ELF-1 (cell line): Measurements from ENCODE around the gene MOB3B.

Experiments
- DNase-seq: peaks from one replicate; pipeline ENCODE4 v3.0.0-alpha.2; 2016; ENCODE audit warnings: low read depth, low spot score

The MOB3B gene

DNA sequence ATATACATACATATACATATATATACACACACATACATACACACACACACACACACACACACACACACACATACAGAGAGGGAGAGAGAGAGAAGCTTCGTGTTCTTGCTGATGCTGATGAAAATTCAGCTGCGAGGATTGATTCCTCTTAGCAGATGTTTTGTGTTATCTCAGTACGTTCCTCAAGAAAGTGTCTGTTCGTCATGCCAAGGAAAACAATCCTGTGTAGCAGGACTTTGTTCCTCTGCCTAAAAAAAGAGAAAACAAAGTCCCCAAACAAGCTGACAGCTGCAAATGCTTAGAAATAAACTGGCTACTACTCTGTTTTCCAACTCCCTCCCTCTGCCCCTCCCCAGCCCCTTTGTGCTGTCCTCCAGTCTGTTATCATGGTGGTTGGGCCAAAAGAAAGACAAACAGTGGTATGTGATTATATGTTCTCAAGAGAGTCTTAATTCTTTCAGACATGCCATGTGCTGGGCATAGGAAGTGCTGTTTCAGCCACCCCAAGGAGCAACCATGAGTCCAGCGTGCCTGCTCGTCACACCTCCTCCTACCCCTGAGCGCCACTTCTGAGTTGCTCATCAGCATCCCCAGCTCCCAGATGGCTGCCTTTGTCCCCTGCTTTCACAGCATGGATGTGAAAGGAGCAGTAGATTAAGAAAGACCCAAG lies 161.2 kb downstream of the MOB3B start:
- DNase-seq, result no peak

DNA sequence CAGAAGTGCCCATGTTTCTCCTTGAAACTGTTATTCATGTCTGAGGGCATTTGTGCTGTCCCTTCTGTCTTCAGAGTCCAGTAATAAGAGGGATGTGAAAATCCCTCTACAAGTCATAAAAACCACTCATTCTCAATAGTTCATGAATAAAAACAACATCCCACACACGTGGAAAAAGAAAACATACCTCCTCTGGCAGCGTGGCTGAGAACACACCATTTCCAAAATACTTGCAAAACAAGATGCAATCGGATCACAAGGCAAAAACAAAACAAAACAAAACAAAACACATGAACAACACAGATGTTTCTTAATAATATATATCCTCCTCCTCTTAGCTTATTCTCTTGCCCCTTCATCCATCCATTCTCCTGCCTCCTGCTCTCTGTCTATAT lies 161.7 kb downstream of the MOB3B start:
- DNase-seq, result no peak

DNA sequence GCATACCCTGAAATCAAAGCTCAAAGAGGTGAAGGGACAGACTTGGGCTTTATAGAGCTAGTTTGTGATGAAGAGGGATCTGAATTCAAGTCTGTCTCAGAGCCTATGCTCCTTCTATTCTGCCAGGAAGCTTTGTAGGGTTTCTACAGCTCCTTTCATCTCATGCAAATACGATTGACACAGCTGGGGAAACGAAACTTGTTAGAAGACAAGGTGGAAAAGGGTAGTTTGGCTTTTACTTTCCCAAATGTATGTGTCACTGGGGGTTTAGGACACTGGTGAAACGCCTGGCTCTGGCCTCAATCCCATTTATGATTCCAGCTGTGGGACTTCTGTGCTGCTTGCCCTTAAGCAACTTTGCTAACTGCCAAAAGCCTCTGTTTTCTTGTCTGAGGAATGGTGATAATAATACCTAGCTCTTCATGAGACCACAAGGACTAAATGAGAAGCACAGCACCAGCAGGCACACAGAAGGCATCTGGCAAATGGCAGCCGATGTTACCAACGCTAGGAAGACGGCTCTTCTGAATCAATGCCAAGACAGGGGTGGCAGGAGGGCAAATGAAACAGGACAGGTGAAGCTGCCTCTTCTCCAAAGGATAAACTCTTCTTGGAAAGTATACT lies 162.3 kb downstream of the MOB3B start:
- no peak for DNase-seq

DNA sequence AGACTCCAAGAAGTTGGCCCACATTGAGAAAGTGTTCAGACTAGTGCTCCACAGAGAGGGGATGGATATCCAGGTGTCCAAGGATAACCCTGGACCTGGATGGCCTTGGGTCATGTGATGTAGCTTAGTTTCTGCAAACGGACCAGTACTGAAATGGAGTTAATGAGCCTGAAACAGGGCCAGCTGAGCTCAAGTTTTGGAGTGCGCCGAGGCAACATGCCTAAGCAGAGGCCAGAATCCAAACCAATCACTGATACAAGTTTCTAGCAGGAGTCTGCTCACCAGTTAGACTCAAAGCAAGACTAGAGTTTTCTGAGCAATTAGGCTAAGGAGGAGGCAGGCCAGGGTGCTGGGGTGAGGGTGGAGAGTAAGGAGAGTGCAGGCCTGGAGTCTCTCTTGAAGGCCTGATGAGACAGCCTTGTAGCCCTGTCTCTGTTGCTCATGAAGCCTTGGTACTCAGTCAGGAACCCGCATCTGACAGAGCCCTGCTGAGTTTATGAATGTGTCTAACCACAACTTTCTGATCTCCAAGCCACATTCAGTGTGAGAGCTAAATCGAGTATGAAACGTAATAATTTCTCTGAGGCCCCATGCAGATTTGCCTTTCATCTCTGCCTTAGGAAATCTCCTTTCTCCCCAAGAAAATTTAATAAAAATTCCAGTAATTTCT lies 163.8 kb downstream of the MOB3B start:
- no peak for DNase-seq

DNA sequence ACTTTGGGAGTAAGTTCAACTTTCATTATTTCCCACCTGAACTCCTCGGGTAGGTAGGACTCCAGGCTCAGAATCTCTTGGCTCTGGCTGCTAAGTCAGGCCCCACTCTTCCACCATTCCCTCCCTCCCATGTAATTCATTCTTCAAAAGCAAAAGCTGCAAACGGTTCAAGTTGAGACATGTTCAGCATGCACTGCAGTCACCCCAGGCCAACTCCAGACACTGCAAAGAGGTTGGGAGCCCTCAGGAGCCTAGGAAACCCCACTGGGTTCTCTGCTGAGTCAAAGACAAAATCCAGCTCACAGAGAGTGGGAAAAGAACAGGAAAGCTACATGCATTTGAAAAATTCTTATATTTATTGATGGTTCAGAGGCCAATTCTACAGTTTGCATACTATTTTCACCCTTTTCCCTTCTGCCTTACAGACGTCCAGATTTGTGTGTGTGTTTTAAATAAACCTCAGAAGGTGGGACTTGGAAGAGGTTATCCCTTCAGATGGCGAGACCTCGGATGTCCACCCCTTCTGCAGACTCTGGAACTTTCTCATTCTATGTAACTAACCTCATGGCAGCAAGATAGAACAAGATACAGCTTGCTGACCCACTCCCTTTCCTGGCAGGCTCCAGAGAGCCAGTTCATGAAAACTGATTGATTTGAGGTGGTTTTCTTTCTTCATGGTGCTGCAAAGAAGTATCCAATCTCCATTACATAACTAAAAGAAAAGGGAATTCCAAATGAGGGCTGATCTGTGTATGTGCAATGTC lies 167.0 kb downstream of the MOB3B start:
- no peak for DNase-seq

DNA sequence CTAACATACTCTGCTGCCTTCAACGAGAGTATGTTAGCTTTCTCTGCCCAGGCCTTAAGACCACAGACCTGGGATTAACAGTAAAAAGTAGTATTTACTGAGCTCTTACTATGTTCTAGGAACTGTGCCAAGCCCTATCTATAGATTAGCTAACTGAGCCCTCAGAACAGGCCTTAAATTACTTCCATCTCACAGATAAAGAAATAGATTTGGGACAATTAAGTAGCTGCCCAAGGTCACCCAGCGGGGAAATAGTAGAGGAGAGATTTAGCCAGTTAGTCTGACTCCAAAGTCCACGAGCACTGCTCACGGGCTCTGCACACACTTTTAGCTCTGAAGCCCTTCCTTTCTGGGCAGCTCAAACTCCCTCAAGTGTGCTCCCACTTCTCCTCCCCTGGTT lies 168.1 kb downstream of the MOB3B start:
- no peak for DNase-seq

DNA sequence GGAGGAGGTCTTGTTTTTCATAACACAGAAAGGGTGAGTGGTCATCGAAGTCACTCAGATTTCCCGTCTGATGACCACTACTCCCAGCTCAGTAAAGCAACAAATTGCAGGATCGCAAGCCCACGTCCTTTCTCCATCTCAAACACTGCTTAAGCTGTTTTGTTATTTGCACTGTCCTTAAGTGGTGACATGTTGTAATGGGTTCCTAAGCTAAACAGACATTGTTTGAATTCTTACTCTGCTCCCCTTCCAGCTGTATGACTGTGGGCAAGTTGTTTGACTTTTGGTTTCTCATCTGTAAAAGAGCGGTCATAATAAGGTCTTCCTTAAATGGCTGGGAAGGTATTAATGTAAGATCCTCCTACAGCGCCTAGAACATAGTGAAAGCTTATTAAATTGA lies 169.9 kb downstream of the MOB3B start:
- no peak for DNase-seq

DNA sequence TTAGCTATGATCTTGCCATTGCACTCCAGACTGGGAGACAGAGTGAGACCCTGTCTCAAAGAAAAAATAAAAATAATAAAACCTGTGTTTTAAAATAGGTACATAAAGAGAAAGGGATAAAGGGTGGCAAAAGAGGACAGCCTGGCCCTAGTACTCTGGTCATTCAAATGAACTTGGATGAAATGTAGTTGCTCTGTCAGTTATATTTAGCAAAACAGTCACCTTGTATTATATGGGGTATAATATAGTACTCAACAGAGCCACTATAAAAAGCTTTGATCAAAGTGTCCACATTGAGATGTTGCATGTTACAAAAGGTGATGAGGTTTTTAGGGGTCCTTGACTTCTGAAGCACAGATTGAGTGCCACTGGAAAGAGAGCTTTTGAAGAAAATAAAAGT lies 171.6 kb downstream of the MOB3B start:
- DNase-seq, result no peak

DNA sequence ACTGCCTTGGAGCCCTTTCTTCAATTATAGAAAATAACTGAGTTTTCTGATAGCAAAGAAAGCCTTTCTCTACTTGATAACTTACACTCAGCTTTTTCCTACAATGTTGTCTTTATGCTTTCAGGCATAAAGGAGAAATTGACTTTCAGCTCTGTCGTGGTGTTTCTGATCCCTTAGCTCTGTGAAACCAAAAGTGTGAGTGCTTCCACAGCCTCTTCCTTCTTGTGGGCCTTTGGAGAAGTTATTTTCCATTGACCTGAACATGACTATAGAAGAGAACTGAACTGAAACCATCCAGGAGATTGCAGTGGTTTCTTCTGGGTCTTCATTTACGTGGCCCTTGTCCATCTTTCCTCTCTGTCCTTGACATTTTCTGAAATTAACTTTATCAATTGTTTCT lies 173.2 kb downstream of the MOB3B start:
- DNase-seq, result no peak

DNA sequence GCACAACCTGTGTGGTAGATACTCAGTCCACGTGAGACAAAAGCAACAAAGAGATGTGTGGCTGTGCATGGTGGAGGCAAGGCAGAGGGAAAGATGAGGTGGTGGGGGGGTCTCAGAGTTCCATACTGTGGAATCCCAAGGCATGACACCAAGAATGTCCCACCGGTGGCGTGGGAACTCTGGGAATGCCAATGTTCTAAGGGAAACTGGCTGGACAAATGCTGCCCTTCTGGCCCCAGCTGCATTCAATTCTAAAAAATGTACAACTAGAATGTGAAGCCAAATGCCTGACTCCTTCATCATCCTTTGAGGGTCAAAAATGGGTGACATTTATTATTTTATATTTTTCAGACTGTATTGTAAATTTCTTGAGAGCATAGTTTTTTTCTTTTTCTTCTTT lies 174.4 kb downstream of the MOB3B start:
- DNase-seq, result no peak

DNA sequence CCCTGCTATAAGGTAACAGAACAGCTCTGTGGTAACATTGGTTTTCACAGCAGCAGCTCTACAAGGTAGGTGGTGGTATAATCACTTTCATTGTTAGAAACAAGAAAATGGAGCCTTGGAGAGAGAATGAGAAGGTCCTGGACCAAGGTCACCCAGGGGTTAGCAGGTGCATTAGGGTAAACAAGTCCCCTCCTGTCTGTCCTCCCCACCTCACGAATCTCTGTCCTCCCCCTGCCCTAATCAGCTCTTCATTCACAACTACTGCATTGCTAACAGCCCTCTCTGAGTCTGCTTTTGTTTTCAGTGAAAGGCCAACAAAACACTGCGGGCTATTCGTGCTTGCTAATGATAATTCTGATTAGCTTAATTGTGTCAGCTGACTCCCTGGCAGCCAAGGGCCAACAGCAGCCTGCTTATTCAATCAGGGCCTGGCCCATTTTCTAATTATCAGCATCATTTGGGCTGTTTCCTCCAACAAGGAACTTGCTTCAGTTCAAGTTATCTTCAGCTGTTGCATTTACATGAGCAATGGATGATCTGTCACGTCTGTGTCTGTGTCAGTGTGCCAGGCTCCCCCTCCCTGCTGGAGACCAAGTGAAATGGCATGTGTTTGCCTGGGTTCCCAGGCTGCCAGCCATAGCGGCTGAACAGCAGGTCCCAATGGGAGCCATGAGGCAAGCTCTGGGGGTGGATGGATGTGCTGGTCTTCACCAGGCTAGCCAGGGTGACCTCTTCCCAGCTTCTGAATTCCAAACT lies 176.0 kb downstream of the MOB3B start:
- peak; percentile 77 for DNase-seq

DNA sequence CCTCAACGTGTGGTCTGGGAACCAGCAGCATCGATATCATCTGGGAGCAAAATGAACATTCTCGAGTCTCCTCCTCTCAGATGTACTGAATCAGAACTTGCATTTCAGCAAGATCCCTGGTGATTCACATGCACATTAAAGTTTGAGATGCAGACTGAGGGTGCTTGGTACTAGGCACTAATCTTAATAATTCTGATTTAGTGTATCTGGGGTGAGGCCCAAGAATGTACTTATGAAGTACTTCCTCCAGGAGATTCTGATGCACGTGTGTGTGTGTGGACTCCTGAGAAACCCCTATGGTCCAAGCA lies 176.5 kb downstream of the MOB3B start:
- DNase-seq, result no peak

DNA sequence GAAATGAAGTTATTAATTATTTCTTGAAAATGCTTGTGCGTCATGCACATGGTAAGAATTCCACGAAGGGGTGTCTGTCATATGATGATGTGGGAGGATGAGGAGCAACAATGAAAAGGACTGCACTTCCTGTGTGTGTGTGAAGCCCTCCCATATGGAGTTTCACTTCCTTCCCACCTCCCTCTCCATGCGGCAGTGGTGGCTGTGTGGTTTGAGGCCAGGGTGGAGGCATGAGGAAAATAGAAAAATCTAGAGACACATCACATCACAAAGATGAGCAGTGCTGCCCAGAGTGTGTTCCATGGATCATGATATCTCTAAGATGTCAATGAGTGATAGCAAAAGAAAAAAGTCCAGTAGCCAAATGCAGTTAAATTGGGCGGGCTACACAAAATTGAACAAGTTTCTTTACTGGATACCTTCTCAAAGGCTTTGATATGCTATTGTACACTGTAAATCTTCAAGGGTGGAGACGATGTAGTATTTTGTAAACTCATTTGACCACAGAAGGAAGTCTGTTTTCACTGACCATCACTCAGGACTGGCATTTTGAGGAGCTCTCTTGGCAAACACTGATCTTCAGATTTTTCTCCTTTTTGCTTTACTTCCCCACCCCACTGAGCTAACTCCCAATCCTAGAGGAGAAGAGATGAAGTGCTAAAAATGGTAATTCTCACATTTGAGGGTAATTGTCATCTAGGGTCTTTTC lies 177.0 kb downstream of the MOB3B start:
- DNase-seq, result no peak

DNA sequence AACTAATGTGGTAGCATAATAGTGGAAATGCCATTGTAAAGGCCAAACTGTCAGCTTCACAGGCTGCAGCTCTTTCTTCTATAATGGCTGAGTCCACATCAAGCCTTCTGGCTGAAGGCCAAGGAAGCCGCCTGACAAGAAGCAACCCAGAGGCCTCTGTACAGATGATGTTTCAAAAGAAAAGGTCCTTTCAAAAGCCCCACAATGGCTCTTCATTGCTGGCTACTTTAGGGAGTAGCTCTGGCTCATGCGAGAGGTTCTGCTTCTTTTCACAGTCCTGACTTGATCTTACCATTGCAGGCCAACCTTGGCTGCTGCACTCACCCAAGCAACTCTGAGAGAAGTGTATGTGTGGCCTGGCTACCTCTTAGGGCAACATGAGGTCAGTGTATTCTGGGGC lies 178.2 kb downstream of the MOB3B start:
- no peak for DNase-seq

DNA sequence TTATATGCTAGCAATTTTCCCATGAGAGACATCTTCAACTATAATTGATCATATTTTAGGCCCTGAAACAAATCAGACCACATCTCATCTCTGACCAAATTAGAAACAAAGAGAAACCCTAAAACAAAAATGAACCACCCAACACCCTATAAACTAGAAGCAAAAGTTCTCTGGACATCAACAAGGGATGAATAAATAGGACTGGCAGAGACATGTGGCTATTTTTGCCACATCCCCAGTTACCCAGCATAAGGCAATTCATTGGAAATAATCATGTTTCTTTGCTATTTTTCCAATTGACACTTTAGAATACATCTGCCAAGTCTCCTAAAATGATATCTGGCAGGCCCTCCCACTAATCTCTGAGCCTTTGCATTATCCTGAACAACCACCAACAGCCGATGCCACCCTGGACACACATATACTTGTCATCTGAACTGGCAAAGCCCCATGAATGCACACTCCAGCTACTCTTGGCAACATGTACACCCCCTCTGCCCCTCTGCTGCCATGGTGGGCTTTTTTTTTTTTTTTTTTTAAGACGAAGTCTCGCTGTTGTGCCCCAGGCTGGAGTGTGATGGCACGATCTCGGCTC lies 179.1 kb downstream of the MOB3B start:
- DNase-seq, result no peak

DNA sequence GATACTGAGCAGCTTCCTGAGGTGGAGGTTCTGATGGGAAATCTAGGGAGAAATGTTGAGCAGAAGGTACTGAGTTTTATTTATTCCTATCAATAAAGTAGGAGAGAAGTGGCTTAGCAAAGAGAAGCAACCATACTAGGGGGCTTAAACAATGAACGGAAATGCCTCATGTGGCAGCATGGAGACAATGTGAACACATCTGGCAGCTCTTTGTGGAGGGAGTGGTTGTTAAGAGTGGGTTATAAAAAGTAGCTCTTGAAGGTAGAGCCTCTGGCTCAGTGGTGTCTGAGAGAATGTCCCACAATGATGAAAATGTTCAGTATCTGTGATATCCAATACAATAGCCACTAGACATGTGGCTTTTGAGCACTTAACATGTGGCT lies 179.9 kb downstream of the MOB3B start:
- DNase-seq, result no peak

DNA sequence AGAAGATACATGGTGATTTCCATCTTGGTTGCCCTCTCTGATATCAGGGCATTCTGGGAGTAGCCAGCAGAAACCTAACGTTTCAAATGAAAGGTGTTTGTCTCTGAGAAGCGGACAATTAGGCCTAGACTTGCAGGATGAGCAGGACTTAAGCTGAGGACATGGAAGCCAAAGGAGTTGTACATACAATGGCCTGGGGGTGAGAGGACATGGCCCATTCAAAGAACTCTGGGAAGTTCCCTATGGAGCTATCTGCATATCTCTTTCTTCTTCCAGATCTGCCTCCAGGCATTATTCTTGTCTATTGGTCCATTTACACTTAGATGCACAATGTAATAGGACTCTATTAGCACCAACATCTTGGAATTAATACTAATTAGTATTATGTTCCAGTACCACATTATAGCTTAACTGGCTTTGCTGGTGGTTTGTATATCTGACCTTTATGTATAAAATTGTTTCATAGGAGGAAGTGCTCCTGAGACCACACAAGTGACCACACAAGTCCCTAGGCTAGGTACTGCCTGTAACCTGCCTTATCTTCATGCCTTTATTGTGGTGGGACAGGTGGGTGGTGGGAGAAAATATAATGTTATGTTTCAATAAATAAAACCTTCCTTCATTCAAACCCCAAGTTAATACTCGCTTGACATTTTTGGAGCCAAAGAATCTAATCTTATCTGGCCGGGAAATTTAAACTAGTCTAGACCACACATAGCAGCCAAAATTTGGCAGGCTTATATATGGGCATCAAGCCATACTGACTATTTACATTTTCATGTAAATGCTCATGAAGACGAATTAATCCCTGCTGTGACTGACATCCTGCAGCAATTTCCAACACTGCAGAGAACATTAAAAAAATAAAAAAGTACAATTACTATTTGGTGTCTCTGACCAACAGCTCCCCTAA lies 180.6 kb downstream of the MOB3B start:
- DNase-seq, result peak; percentile 75

DNA sequence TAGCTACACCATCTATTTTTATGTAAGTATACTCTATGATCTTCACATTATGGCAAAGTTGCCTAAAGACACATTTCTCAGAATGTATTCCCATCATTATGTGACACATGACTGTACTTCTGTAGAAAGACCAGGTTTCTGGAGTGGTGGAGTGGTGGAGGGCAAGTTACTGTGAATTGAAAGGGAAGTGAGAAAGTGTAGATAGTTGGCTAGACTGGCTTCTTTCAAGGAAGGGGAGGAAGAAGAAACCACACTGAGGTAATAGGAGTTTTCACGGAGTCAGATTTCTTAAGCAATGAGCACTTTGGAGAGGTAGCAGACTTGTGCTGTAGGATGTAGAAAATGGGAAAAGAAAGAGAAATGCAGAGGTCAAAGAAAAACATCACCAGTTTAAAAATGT lies 181.7 kb downstream of the MOB3B start:
- DNase-seq, result no peak

DNA sequence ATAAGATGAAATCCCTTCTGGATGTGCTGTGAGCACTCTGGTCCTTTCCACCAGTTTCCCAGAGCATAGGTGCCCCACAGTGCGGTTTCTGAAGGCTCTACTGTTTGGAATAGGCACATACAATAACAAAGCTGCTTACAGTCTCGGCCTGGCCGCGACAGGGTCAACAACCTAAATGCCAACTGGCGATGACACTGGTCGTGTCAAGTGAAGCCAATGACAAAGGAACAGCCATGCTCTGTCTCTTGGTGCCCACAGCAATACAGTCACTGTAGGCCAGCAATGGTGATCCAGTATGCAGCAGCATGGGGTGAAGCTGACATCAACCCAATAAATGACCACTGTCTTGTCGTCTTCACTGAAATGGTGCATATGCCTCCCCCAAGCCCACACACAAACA lies 184.8 kb downstream of the MOB3B start:
- DNase-seq, result no peak
